Measurements from ENCODE around the gene DCAF6. TPM values are rescaled to one million over a fixed set of nuclear protein-coding genes. Genes with fewer than 3 reads are reported as not detected.
A peak's percentile ranks its signal among the peaks of the same experiment; 100 is the strongest.

The DCAF6 gene
- total and polyA plus RNA-seq, 7 donors = 71.0 to 396 (median 316) TPM

DNA sequence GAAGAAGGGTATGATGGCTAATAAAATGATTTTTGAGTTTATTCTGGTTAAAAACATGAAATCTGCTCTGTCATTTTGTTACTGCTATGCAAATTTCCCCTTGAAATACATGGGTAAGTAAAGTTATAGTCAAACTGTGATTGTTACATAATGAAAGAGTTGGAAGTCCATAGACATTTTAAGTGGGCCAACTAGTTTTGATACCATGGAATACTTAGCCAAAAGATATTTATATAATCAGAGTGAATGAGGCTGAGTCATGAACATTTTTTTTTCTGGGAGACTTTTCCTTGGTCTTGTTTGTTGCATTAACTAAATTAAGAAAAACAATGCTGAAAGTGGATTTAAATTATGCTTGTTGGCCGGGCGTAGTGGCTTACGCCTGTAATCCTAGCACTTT lies 58.6 kb downstream of the DCAF6 start:
- no peak for DNase-seq
- Histone ChIP-seq H3K27me3 (ENCODE audit: insufficient read depth in 3 of 3, low read length in 2 of 3) (no peaks in the 10 kb centered on the region), H3K4me1 (peaks cover 7% of the 10 kb centered on the region), H3K36me3 (ENCODE audit: insufficient read depth in 1 of 2, low read depth in 1 of 2) (peaks cover 0 to 65% of the 10 kb centered on the region in 2 donors), H3K9me3 (no peaks in the 10 kb centered on the region), H3K27ac (peak overlapping the region; percentile 38), H3K4me3 (no peak overlapping the region)
- 90 to 96% (median 91%) methylated on average over 3 of the region's 3 CpGs for WGBS, 3 donors
- intact Hi-C loops (cut with DNase I) = loop anchor here in 1 of 2 donors (5.0 kb wide), 1 partner anchor 53 kb away; no protein-coding TSS in a partner anchor
- TF ChIP-seq, protein P1, sequence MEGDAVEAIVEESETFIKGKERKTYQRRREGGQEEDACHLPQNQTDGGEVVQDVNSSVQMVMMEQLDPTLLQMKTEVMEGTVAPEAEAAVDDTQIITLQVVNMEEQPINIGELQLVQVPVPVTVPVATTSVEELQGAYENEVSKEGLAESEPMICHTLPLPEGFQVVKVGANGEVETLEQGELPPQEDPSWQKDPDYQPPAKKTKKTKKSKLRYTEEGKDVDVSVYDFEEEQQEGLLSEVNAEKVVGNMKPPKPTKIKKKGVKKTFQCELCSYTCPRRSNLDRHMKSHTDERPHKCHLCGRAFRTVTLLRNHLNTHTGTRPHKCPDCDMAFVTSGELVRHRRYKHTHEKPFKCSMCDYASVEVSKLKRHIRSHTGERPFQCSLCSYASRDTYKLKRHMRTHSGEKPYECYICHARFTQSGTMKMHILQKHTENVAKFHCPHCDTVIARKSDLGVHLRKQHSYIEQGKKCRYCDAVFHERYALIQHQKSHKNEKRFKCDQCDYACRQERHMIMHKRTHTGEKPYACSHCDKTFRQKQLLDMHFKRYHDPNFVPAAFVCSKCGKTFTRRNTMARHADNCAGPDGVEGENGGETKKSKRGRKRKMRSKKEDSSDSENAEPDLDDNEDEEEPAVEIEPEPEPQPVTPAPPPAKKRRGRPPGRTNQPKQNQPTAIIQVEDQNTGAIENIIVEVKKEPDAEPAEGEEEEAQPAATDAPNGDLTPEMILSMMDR (IDR thresholded peaks at IDR 0.05) = no peak
- ATAC-seq = peak in 1 of 4 donors; percentile 56

DNA sequence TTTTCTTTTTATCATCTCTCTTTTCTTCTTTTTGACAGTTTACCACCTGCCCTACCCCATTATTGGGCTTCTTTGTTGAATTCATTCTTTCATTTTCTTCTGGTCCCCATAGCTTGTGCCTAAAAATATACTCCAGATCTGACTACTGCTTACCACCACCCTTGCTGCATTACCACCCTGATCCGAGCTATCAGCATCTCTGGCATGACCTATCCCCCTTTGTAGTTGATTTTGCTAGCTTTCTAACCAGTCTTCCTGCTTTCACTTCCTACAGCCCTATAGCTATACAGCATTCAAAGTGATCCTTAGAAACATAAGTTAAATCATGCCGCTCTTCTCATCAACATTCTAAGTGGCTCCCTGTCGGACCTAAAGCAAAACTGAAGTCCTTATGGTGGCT lies 59.8 kb downstream of the DCAF6 start:
- Histone ChIP-seq H3K9me3 (no peaks in the 10 kb centered on the region), H3K27ac (no peak overlapping the region), H3K4me3 (no peak overlapping the region), H3K36me3 (ENCODE audit: insufficient read depth in 1 of 2, low read depth in 1 of 2) (peaks cover 0 to 65% of the 10 kb centered on the region in 2 donors), H3K4me1 (peaks cover 7% of the 10 kb centered on the region), H3K27me3 (ENCODE audit: insufficient read depth in 3 of 3, low read length in 2 of 3) (no peaks in the 10 kb centered on the region)
- WGBS, 3 donors = 93 to 96% (median 95%) methylated on average over 3 of the region's 3 CpGs
- TF ChIP-seq, protein P1 (IDR thresholded peaks at IDR 0.05) = no peak
- intact Hi-C loops (cut with DNase I) = loop anchor here in 1 of 2 donors (5.0 kb wide), 1 partner anchor 54 kb away; no protein-coding TSS in a partner anchor
- peak in 1 of 4 donors; percentile 18 for ATAC-seq
- no peak for DNase-seq

DNA sequence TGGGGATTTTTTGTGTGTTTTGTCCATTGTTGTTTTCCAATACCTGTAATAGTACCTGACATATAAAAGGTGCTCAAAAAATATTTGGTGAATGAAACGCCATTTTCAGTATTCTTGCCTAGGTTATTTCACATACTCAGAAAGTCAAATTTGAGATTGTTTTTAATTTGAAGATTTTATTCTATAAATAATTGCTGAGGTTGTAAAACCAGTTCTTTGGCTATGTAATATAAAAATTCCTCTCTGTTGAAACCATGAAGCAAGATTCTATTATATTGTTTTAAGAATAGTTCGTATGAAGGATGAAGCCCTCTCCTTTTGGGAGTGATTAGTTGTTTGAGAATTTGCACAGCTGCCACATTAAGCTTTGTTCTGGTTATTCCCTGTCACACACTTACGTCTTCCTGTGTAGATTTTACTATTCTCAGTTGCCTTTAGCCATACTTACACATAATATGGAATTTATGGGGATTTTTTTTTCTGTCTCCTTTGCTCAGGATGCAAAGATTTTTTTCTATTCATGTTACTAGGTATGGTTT lies 60.6 kb downstream of the DCAF6 start:
- Histone ChIP-seq H3K27ac (no peak overlapping the region), H3K4me3 (no peak overlapping the region), H3K27me3 (ENCODE audit: insufficient read depth in 3 of 3, low read length in 2 of 3) (no peaks in the 10 kb centered on the region), H3K36me3 (ENCODE audit: insufficient read depth in 1 of 2, low read depth in 1 of 2) (peaks cover 0 to 61% of the 10 kb centered on the region in 2 donors), H3K9me3 (no peaks in the 10 kb centered on the region), H3K4me1 (peaks cover 7% of the 10 kb centered on the region)
- intact Hi-C loops (cut with DNase I) = loop anchor here in 1 of 2 donors (5.0 kb wide), 1 partner anchor 55 kb away; no protein-coding TSS in a partner anchor
- TF ChIP-seq, protein P1 (IDR thresholded peaks at IDR 0.05) = no peak
- ATAC-seq = no peak
- WGBS, 3 donors = 82 to 93% (median 86%) methylated on average over 3 of the region's 3 CpGs
- DNase-seq = no peak

DNA sequence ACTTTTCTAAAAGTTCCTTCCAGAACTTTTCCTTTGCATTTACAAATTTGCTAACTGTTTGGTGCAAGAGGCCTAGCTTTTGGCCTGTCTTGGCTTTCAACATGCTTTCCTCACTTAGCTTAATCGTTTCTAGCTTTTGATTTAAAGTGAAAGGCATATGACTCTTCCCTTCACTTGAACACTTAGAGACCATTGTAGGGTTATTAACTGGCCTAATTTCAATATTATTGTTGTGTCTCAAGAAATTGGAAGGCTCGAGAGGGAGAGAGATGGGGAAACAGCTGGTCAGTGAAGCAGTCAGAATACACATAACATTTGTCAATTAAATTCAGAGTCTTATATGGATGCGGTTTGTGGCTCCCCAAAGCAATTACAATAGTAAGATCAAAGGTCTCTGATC lies 63.4 kb downstream of the DCAF6 start:
- Histone ChIP-seq H3K27ac (no peak overlapping the region), H3K4me1 (peaks cover 2% of the 10 kb centered on the region), H3K4me3 (no peak overlapping the region), H3K27me3 (ENCODE audit: insufficient read depth in 3 of 3, low read length in 2 of 3) (no peaks in the 10 kb centered on the region), H3K36me3 (ENCODE audit: insufficient read depth in 1 of 2, low read depth in 1 of 2) (peaks cover 0 to 61% of the 10 kb centered on the region in 2 donors), H3K9me3 (no peaks in the 10 kb centered on the region)
- DNase-seq (no peak), ATAC-seq (no peak)
- intact Hi-C loops (cut with DNase I) = loop anchor here in 1 of 2 donors (5.0 kb wide), 1 partner anchor 58 kb away; no protein-coding TSS in a partner anchor
- WGBS, 3 donors = 65 to 76% (median 69%) methylated on average over 3 of the region's 3 CpGs
- TF ChIP-seq, protein P1 (IDR thresholded peaks at IDR 0.05) = no peak

DNA sequence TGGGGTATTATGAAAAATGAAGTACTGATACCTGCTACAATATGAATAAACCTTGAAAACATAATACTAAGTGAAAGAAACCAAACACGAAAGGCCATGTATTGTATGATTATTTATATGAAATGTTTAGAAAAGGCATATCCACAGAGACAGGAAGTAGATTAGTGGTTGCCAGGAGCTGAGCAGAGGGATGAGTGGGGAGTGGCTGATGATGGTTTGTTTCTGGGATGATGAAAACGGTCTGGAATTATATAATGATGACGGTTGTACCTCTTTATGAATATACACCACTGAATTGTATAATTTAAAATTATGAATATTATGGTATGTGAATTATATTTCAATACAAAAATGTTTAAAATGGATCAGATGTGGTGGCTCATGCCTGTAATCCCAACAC lies 64.2 kb downstream of the DCAF6 start:
- intact Hi-C loops (cut with DNase I) = no loop called here
- Histone ChIP-seq H3K4me1 (no peaks in the 10 kb centered on the region), H3K36me3 (ENCODE audit: insufficient read depth in 1 of 2, low read depth in 1 of 2) (peaks cover 0 to 61% of the 10 kb centered on the region in 2 donors), H3K4me3 (no peak overlapping the region), H3K27ac (no peak overlapping the region), H3K9me3 (no peaks in the 10 kb centered on the region), H3K27me3 (ENCODE audit: insufficient read depth in 3 of 3, low read length in 2 of 3) (no peaks in the 10 kb centered on the region)
- 93 to 97% (median 97%) methylated on average over 3 of the region's 3 CpGs for WGBS, 3 donors
- ATAC-seq = no peak
- TF ChIP-seq, protein P1 (IDR thresholded peaks at IDR 0.05) = no peak
- no peak for DNase-seq

All from psoas muscle (tissue), 8 donors.